Measurements from ENCODE around the gene ORMDL3.

The ORMDL3 gene

GRCh38 chr17:39927101-39927928 lies at the start of gene ORMDL3, which contains the start of gene LRRC3C:
Gene ORMDL3, minus strand, starts transcription at chr17:39927601. Its CDS starts 3,398 bp downstream, at chr17:39924203.
Gene LRRC3C, plus strand, starts transcription at chr17:39927732. Its CDS starts 13,792 bp downstream, at chr17:39941524.
- peak; percentile 89 for DNase-seq

GRCh38 chr17:39975801-39976200 lies 48.4 kb upstream of the ORMDL3 start:
- no peak for DNase-seq

- DNase-seq, result no peak
Measured at GRCh38 chr17:39974433-39974832, 47.0 kb upstream of the ORMDL3 start.

- DNase-seq, result no peak
Measured at GRCh38 chr17:39973496-39973895, 46.1 kb upstream of the ORMDL3 start.

- DNase-seq, result no peak
Measured at GRCh38 chr17:39972271-39972670, 44.9 kb upstream of the ORMDL3 start.

GRCh38 chr17:39971076-39971603 lies 43.7 kb upstream of the ORMDL3 start:
- no peak for DNase-seq

- no peak for DNase-seq
Measured at GRCh38 chr17:39970157-39970692, 42.8 kb upstream of the ORMDL3 start.

- no peak for DNase-seq
Measured at GRCh38 chr17:39969375-39969774, 42.0 kb upstream of the ORMDL3 start.

GRCh38 chr17:39968761-39969160 lies 41.4 kb upstream of the ORMDL3 start:
- no peak for DNase-seq

- DNase-seq, result no peak
Measured at GRCh38 chr17:39966771-39967170, 39.4 kb upstream of the ORMDL3 start.

GRCh38 chr17:39965017-39965699 lies 37.8 kb upstream of the ORMDL3 start:
- DNase-seq, result no peak

GRCh38 chr17:39963829-39964228 lies 36.4 kb upstream of the ORMDL3 start:
- no peak for DNase-seq

GRCh38 chr17:39962642-39963220 lies 35.3 kb upstream of the ORMDL3 start, which contains the start of gene GSDMA:
Gene GSDMA, plus strand, starts transcription at chr17:39963004. Its CDS starts 2,684 bp downstream, at chr17:39965688.
- no peak for DNase-seq

GRCh38 chr17:39960524-39961041 lies 33.2 kb upstream of the ORMDL3 start:
- no peak for DNase-seq

- no peak for DNase-seq
Measured at GRCh38 chr17:39955726-39956225, 28.4 kb upstream of the ORMDL3 start.

- no peak for DNase-seq
Measured at GRCh38 chr17:39954876-39955275, 27.5 kb upstream of the ORMDL3 start.

- DNase-seq, result no peak
Measured at GRCh38 chr17:39953471-39953888, 26.1 kb upstream of the ORMDL3 start.

- DNase-seq, result peak; percentile 90
Measured at GRCh38 chr17:39952680-39953470, 25.5 kb upstream of the ORMDL3 start.

GRCh38 chr17:39951924-39952679 lies 24.7 kb upstream of the ORMDL3 start:
- no peak for DNase-seq

- DNase-seq, result peak; percentile 81
Measured at GRCh38 chr17:39950871-39951348, 23.5 kb upstream of the ORMDL3 start.

GRCh38 chr17:39949028-39949427 lies 21.6 kb upstream of the ORMDL3 start:
- DNase-seq, result no peak
